Stimulated activated CD4-positive, alpha-beta T cell treated with anti-CD3 and anti-CD28 coated beads, Interleukin-15, amount 100 ng/mL, for 24 hours (primary cell): ENCODE results near the gene KIF4A.
"Not testable (repeated sequence)": the region's sequence is repeated elsewhere in the genome, so short reads cannot be mapped to it uniquely, and the experiment has no call there.

Experiments
- DNase-seq: peaks from one replicate; pipeline ENCODE4 v3.0.0-alpha.2; 2020

KIF4A gene

GRCh38 chrX:70293621-70294020 is 3.7 kb downstream of the KIF4A start:
- no peak for DNase-seq

DNA sequence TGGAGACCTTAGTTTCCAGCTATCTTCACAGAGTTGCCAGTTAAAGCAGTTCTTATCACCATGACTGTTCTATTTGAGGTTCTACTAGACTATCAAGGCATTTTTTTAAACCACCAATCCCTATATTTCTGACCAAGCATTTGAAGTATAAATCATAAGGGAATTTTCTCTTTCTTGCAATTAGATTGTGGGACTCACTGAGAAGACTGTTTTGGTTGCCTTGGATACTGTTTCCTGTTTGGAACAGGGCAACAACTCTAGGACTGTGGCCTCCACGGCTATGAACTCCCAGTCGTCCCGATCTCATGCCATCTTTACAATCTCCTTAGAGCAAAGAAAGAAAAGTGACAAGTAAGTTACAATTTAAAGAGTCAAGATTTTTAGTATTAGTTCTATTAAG is 11.8 kb downstream of the KIF4A start:
- DNase-seq = no peak

DNA sequence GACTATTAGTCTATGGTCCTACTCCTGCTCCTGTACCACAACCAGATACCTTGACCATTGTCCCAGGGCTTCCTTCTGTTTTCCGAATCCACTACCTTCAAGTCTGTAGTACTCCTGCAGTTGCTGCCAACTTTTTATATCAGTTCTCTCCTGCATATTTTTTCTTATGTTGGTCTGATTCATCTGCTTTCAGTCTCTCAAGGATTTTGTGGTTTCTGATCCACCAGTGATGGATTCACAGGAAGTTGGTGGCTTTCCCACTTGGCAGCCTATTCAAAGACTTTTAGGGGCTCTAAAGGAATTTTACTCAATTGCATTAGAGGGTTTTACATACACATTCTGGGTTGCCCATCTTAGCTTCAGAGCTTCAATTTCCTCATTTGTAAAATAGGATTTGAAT is 23.6 kb downstream of the KIF4A start:
- no peak for DNase-seq

DNA sequence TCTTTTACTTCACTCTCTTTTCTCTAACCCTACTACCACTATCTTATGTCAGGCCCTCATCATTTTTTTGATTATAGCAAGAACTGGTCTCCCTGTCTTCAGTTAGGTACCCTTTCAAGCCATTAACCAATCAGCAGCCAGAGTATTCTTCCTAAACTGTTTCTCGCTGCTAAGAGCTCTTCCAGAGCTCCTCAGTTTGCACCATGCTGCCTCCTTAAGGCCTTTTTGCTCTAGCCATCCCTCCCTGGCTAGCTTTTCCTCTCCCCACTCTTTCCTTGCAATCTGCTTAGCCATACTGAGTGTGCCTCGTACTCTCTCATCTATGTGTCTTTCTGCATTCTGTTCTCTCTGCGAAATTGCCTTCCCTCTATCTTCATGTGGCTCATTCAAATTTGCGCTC is 32.9 kb downstream of the KIF4A start:
- DNase-seq = no peak

- DNase-seq = not testable (repeated sequence)
These were observed 33.7 kb downstream of the KIF4A start for GRCh38 chrX:70323628-70324027.

DNA sequence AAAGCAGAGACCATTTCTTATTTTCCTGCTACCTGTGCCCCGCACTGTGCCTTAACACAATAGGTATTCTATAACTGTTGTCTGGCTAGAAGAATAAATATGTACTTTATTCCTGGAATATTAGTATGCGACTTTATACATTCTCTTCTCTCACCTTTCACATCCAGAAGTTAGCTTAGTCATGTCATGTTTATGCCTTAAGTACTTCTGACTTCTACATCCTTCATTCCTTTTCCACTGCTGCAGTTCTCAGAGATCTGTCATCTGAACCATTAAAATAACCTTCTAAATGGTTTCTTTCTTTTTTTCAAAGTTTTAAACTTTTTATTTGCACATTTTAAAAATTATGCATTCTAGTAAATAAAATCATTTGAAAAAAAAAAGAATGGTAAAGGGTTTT is 34.4 kb downstream of the KIF4A start:
- no peak for DNase-seq

DNA sequence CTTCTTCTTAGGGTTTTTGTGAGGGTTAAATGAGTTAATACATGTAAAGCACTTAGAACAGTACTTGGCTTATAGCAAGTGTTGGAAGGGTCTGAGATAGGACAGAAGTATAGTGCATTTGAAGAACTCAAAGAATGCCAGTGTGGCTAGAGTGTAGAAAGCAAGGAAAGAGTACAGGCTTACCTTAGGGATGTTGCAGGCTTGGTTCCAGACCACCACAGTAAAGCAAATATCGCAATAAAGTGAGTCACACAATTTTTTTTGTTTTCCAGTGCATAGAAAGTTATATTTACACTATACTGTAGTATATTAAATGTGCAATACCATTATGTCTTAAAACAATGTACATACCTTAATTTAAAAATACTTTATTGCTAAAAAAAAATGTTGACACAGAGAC is 41.3 kb downstream of the KIF4A start:
- no peak for DNase-seq

GRCh38 chrX:70332600-70332999 is 42.7 kb downstream of the KIF4A start:
- no peak for DNase-seq

DNA sequence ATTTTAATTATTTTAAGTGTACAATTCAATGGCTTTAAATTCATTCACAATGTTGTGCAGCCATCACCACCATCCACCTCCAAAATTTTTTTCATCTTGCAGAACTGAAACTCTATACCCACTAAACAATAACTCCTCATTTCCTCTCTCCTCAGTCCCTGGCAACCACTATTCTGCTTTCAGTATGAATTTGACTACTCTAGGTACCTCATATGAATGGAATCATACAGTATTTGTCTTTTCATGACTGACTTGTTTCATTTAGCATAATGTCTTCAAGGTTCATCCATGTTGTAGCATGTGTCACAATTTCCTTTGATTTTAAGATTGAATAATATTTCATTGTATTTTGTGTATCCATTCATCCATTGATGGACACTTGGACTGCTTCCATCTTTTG is 46.9 kb downstream of the KIF4A start:
- DNase-seq = no peak

- no peak for DNase-seq
These were observed 48.4 kb downstream of the KIF4A start for GRCh38 chrX:70338290-70338689.

- DNase-seq = no peak
These were observed 53.5 kb downstream of the KIF4A start for GRCh38 chrX:70343435-70343834.

DNA sequence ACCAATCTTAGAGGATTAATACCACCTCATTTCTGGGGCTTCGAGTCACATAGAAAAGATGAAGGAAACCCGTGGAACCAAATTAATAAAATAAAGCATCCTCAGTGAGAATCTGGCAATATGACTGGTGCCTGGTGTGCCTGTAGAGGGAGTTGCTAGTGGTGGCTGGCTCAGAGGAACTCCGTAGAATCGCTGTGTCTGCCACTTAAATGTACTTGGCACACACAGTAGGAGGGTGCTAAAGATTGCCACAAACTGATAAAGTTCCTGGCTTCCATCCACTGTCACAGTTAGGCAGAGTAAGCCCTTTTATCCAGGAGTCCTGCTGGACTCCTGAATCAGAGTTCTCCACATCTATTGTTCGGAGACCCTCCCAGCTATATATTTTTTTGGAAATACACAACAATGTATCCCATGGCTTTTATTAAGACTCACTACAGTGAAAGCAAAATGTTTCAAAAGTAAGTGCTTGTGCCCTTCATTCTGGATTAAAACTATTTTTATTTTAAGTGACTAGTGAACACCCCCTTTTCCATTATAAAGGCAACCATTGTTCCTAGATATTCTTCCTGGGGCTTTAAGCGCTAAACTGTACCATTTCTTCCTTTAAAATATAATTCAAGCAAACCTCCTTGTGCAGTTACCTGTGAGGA is 56.6 kb downstream of the KIF4A start:
- DNase-seq = no peak

GRCh38 chrX:70348825-70349224 is 58.9 kb downstream of the KIF4A start:
- DNase-seq = not testable (repeated sequence)

DNA sequence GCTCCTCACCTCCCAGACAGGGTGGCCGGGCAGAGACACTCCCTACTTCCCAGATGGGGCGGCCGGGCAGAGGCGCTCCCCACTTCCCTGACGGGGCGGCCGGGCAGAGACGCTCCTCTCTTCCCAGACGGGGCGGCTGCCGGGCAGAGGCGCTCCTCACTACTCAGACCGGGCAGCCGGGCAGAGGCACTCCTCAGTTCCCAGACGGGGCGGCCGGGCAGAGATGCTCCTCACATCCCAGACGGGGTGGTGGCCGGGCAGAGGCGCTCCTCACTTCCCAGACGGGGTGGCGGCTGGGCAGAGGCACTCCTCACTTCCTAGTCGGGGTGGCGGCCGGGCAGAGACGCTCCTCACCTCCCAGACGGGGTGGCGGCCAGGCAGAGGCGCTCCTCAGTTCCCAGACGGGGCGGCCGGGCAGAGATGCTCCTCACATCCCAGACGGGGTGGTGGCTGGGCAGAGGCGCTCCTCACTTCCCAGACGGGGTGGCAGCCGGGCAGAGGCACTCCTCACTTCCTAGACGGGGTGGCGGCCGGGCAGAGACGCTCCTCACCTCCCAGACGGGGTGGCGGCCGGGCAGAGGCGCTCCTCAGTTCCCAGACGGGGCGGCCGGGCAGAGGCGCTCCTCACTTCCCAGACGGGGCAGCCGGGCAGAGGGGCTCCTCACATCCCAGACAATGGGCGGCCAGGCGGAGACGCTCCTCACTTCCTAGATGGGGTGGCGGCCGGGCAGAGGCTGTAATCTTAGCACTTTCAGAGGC is 59.6 kb downstream of the KIF4A start:
- DNase-seq = not testable (repeated sequence)

GRCh38 chrX:70352496-70352895 is 62.6 kb downstream of the KIF4A start:
- no peak for DNase-seq

GRCh38 chrX:70353514-70353913 is 63.6 kb downstream of the KIF4A start:
- no peak for DNase-seq

DNA sequence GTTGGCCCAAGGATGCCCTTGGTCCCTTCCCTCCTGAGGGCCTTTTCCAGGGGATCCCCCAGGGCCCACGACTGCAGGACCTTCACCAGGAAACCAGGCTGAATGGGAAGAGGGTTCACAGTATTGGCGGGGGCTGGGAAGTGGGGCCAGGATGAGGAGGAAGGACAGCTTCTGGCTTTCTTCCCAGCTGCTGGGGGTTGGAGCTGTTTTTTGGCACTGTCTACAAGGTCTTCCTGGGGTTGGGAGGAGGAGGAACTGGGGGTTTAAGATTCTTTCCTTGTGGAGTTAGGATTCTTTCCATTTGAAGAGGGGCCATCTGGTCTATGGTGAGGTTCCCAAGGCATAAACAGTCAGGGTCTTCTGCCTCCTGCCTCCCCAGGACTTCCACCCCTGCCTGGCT is 64.8 kb downstream of the KIF4A start:
- no peak for DNase-seq

DNA sequence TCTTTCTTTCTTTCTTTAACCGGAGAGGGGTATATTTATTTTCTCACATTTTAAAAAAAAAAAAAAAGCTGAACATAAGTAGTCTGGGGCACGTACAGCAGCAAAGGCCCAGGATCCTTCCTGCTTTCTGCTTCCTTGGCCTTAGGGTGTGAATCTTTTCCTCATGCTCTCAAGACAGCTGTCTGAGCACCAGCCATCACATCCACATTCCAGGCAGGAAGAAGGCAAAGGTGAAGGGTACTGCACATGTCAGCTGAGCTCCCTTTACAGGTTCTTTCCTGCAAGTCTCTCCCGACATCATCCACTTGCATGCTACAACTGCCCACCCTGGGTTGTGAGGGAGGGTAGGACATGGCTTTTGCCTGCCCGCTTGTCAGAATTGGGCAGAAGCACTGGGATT is 69.6 kb downstream of the KIF4A start:
- no peak for DNase-seq

- DNase-seq = no peak
These were observed 70.5 kb downstream of the KIF4A start for GRCh38 chrX:70360366-70360765.

DNA sequence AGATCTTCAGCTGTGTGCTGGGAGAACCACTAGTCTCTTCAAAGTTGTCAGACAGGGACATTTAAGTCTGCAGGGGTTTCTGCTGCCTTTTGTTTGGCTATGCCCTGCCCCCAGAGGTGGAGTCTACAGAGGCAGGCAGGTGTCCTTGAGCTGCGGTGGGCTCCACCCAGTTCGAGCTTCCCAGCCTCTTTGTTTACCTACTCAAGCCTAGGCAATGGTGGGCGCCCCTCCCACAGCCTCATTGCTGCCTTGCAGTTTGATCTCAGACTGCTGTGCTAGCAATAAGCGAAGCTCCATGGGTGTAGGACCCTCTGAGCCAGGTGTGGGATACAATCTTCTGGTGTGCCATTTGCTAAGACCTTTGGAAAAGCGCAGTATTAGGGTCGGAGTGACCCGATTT is 78.8 kb downstream of the KIF4A start:
- not testable (repeated sequence) for DNase-seq

GRCh38 chrX:70386235-70386634 is 96.3 kb downstream of the KIF4A start:
- no peak for DNase-seq

DNA sequence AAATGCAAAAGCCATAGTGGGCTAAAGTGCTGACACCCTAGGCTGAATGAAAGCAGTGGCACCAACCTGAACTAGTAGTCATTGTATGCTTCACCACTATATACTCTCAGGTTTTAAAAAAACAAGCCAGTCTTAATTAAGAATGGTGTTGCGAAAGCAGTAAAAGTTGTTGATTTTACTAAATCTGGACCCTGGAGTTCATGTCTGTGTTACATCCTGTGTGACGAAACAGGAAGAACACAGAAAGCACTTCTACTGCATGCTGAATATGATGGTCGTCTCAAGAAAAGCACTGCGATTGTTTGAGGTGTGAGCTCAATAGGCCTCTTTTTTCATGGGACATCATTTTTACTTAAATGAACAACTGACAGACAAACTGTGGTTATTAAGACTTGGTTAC is 109.0 kb downstream of the KIF4A start:
- no peak for DNase-seq

GRCh38 chrX:70400181-70400580 is 110.3 kb downstream of the KIF4A start:
- DNase-seq = not testable (repeated sequence)

DNA sequence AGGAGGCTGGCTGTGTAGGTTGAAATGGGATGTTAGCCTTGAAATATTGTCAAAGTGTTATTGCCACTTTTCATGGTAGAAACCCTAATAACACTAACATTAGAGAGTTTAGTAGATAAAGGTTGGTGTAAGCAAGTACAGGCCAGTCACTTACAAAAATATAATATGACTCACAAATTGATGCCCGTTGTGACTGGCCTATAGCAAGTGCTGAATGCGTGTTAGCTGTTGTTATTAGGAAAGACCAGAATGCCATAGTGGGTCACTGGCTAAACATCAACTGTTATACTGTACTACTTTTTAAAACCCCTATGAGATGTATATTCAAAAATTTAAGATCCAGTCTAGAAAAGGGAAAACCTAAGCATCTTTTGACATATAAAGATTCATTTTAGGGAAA is 112.8 kb downstream of the KIF4A start:
- no peak for DNase-seq

DNA sequence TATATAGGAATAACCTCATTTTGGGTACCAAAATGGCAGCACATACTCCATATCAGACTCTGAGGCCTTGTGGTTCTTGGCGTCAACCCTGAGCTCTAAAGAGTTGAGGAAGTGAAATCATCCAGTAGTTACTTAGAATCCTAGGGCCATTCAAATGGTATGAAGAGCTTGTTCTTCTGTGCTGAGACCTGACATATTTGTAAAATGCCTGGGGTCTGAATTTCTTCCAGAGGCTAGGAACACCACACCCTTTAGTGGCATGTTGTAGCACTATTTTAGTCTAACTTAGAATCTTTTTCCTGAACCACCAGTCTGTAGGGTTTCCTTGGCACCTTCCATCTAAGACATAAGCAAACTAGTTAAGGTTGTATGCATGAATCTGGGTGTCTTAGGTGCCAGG is 115.1 kb downstream of the KIF4A start:
- no peak for DNase-seq
